ENCODE measurements around the gene SECTM1.

DNA sequence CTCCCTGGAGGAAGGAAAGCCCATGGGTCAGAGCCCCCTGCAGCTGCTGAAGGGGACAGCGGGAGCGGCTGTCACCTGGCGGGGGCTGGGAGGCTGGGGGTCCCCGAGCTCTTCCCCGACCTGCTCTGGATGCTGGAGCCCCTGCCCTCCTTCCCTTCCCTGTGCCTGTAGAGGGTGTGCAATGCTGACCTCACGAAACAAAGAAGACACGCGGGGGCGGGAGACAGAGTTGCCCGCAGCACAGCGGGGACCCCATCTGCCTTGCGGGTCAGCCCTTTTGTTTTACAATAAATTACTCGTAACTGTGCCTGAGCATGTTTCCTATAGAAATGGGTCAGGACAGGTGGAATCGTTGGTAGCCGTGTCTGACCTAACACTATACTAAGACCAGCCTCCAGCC is 6.3 kb downstream of the SECTM1 start:
- TF ChIP-seq, protein P1, sequence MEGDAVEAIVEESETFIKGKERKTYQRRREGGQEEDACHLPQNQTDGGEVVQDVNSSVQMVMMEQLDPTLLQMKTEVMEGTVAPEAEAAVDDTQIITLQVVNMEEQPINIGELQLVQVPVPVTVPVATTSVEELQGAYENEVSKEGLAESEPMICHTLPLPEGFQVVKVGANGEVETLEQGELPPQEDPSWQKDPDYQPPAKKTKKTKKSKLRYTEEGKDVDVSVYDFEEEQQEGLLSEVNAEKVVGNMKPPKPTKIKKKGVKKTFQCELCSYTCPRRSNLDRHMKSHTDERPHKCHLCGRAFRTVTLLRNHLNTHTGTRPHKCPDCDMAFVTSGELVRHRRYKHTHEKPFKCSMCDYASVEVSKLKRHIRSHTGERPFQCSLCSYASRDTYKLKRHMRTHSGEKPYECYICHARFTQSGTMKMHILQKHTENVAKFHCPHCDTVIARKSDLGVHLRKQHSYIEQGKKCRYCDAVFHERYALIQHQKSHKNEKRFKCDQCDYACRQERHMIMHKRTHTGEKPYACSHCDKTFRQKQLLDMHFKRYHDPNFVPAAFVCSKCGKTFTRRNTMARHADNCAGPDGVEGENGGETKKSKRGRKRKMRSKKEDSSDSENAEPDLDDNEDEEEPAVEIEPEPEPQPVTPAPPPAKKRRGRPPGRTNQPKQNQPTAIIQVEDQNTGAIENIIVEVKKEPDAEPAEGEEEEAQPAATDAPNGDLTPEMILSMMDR (IDR thresholded peaks at IDR 0.05 in 4 of 5, conservative IDR thresholded peaks at IDR 0.05 in 1 of 5), result no peak
- TF ChIP-seq POLR2A (IDR thresholded peaks at IDR 0.05), result no peak

Data from gastrocnemius medialis (tissue), 4 donors.